Neutrophil (primary cell): ENCODE measurements around the gene DEDD.

Source experiments
- H3K27ac ChIP-seq: fragments of 200-600 bp; sonication (generic); 2 replicates; pipeline ENCODE4 v1.5.1; 2016; ENCODE audit warnings: mild to moderate bottlenecking, moderate library complexity
- H3K27me3 ChIP-seq: fragments of 200-600 bp; sonication (generic); 2 replicates; pipeline ENCODE4 v1.6.0; 2016; ENCODE audit warnings: mild to moderate bottlenecking
- H3K36me3 ChIP-seq: fragments of 200-600 bp; sonication (generic); 2 replicates; pipeline ENCODE4 v1.5.1; 2017
- H3K4me1 ChIP-seq, 2 experiments: fragments of 200-600 bp in 1 of 2; sonication (generic) in 1 of 2; 1 replicate in 1 of 2; 2 replicates in 1 of 2; pipeline versions ENCODE4 v1.5.1 to v1.6.1; 2013 to 2016; ENCODE audit warnings: low read depth in 1 of 2, low read length in 1 of 2, mild to moderate bottlenecking in 1 of 2, moderate library complexity in 1 of 2; ENCODE audit not compliant: control insufficient read depth in 1 of 2, insufficient read depth in 1 of 2
- H3K4me3 ChIP-seq, 2 experiments: fragments of 200-600 bp in 1 of 2; sonication (generic) in 1 of 2; 1 replicate in 1 of 2; 2 replicates in 1 of 2; pipeline ENCODE4 v1.5.1; 2013 to 2016; ENCODE audit warnings: low read depth in 1 of 2, low read length in 1 of 2, mild to moderate bottlenecking in 1 of 2, moderate library complexity in 1 of 2
- H3K9me3 ChIP-seq: fragments of 200-600 bp; sonication (generic); 2 replicates; pipeline ENCODE4 v1.5.1; 2016
- TF ChIP-seq, protein P1 (sequence below): fragments of 200-600 bp; sonication (generic); IDR thresholded peaks from 2 replicates; pipeline ENCODE4 v1.5.1; 2016; ENCODE audit warnings: antibody characterized with exemption

Gene DEDD

DNA sequence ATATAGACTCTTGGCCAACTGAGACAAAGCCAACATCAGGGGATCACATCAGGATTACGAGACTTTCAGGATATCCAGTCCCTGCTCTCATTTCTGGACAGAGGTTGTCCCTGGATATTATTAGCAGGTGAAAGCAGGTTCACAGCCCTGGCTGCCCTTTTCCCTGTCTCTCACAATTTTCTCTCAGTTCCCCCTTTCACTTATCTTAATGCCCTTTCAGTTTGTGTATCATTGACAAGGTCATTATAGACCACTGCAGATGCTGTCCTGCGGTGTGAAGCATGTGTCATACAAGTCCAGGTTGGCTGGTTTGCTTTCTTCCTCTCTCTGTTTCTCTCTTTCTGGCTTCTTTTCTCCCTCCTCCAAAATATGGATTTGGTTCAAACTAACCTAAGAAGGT is 36.5 kb downstream of the DEDD start:
- Histone ChIP-seq H3K4me3 (no peak overlapping the region), H3K9me3 (no peaks in the 10 kb centered on the region), H3K36me3 (no peaks in the 10 kb centered on the region), H3K27me3 (peaks cover 11% of the 10 kb centered on the region), H3K4me1 (peaks cover 25 to 29% of the 10 kb centered on the region in 2 experiments), H3K27ac (no peak overlapping the region)
- TF ChIP-seq, protein P1, sequence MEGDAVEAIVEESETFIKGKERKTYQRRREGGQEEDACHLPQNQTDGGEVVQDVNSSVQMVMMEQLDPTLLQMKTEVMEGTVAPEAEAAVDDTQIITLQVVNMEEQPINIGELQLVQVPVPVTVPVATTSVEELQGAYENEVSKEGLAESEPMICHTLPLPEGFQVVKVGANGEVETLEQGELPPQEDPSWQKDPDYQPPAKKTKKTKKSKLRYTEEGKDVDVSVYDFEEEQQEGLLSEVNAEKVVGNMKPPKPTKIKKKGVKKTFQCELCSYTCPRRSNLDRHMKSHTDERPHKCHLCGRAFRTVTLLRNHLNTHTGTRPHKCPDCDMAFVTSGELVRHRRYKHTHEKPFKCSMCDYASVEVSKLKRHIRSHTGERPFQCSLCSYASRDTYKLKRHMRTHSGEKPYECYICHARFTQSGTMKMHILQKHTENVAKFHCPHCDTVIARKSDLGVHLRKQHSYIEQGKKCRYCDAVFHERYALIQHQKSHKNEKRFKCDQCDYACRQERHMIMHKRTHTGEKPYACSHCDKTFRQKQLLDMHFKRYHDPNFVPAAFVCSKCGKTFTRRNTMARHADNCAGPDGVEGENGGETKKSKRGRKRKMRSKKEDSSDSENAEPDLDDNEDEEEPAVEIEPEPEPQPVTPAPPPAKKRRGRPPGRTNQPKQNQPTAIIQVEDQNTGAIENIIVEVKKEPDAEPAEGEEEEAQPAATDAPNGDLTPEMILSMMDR = no peak

- H3K4me1 ChIP-seq = peaks cover 25 to 29% of the 10 kb centered on the region in 2 experiments
- H3K9me3 ChIP-seq = no peaks in the 10 kb centered on the region
- TF ChIP-seq, protein P1 = no peak
- H3K36me3 ChIP-seq = no peaks in the 10 kb centered on the region
- peaks cover 11% of the 10 kb centered on the region for H3K27me3 ChIP-seq
- H3K27ac ChIP-seq = no peak overlapping the region
- no peak overlapping the region for H3K4me3 ChIP-seq
Observed at GRCh38 chr1:161095230-161095629, 37.2 kb downstream of the DEDD start.

DNA sequence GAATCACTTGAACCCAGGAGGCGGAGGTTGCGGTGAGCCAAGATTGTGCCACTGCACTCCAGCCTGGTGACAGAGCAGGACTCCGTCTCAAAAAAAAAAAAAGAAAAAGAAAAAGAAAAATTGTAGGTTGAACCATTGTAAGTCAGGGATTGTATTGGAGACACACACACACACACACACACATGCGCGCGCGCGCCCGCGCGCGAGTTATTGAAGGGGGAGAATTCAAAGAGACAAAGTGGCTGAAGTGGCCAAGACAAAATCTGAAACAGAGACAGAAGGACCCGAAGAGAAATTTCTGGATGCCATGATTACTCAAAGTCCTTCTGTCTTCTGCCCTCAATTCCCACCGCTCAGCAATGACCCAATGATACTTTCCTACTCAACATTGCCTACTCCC is 38.0 kb downstream of the DEDD start:
- H3K4me3 ChIP-seq = no peak overlapping the region

GRCh38 chr1:161092621-161093028 is 39.8 kb downstream of the DEDD start:
- Histone ChIP-seq H3K36me3 (no peaks in the 10 kb centered on the region), H3K4me3 (no peak overlapping the region), H3K4me1 (peaks cover 13 to 15% of the 10 kb centered on the region in 2 experiments), H3K27ac (no peak overlapping the region), H3K9me3 (no peaks in the 10 kb centered on the region), H3K27me3 (no peaks in the 10 kb centered on the region)
- TF ChIP-seq, protein P1 = no peak

More for the DNA sequence above, 38.0 kb downstream of the DEDD start:
- H3K9me3 ChIP-seq = no peaks in the 10 kb centered on the region
- peaks cover 25 to 29% of the 10 kb centered on the region in 2 experiments for H3K4me1 ChIP-seq
- TF ChIP-seq, protein P1 = no peak
- no peak overlapping the region for H3K27ac ChIP-seq
- H3K27me3 ChIP-seq = peaks cover 11% of the 10 kb centered on the region
- H3K36me3 ChIP-seq = no peaks in the 10 kb centered on the region

DNA sequence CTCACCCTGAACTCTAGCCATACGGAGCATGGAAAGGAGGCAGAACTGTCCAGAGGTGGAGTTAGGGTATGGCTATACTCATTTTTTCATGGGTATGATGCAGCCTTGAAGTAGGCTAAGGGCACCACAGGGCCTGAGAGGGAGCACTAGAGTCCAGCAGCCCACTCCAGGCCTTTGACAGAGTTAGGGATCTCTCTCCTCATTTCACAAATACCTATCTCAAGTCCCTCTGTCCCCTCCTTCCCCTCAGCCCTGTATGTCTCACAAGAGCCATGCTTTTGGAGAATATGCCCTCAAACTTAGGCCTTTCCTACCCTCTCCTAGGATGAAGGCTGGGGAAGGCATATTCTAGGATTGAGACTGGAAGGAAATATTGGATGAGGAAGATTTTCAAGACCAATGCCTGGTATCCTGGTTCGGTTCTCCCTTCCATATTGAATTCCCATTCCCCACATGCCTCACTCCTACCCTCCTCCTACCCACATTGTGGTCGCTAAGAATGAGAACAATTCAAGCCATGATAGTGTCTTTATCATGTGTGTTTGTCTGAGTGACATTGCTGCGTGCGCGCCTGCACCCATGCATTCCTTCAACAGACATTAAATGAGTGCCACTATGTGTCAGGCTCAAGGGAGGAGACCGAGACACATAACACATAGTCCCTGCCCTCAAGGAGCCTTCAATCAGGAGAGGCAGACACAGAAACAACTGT is 40.5 kb downstream of the DEDD start:
- TF ChIP-seq, protein P1 = no peak
- H3K4me3 ChIP-seq = no peak overlapping the region
- no peaks in the 10 kb centered on the region for H3K27me3 ChIP-seq
- no peaks in the 10 kb centered on the region for H3K9me3 ChIP-seq
- peaks cover 7 to 9% of the 10 kb centered on the region in 2 experiments for H3K4me1 ChIP-seq
- no peak overlapping the region for H3K27ac ChIP-seq
- no peaks in the 10 kb centered on the region for H3K36me3 ChIP-seq
